Measurements from ENCODE around the gene CLSTN2.

The CLSTN2 gene

GRCh38 chr3:140501061-140501769 lies 566.2 kb downstream of the CLSTN2 start:
- DNase-seq (ENCODE audit: low read depth in 2 of 2), result no peak

- no peak for DNase-seq (ENCODE audit: low read depth in 2 of 2)
Observed at GRCh38 chr3:140501770-140502364, 566.9 kb downstream of the CLSTN2 start.

GRCh38 chr3:140505213-140505612 lies 570.2 kb downstream of the CLSTN2 start:
- no peak for DNase-seq (ENCODE audit: low read depth in 2 of 2)

GRCh38 chr3:140505876-140506275 lies 570.9 kb downstream of the CLSTN2 start:
- DNase-seq (ENCODE audit: low read depth in 2 of 2), result no peak

GRCh38 chr3:140508550-140508949 lies 573.6 kb downstream of the CLSTN2 start:
- DNase-seq (ENCODE audit: low read depth in 2 of 2), result no peak

GRCh38 chr3:140509534-140509933 lies 574.5 kb downstream of the CLSTN2 start:
- no peak for DNase-seq (ENCODE audit: low read depth in 2 of 2)

- no peak for DNase-seq (ENCODE audit: low read depth in 2 of 2)
Observed at GRCh38 chr3:140510303-140510861, 575.4 kb downstream of the CLSTN2 start.

DNA sequence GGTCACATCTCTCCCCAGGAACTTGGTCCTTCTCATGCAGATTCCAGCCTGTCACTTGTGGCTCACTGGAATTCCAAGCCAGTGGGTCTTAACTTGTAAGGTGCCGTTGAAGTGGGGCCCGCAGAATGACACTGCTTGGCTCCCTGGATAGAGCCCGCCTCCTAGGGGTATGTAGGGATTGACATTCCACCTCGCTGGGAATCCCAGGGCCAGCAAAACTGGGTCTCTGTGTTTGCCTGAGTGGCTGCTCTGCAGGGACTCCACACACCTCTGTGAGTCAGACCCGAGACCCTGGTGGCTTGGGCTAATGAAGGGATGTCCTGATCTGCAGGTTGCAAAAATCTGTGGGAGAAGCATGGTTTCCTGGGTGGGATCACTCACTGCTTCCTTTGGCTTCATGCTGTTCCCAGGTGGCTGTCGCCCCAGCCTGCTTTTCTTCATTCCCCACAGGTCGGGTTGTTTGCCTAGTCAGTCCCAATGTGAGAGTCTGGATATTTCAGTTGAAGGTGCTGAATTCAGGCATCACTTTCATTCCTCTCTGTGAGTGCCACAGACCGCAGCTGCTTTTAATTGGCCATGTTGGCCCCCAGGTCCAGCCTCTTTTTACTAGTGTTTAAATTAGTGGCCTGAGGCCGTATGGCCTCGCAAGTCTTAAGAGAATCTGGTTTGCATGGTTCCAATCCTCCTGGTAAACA lies 586.9 kb downstream of the CLSTN2 start:
- no peak for DNase-seq (ENCODE audit: low read depth in 2 of 2)

- no peak for DNase-seq (ENCODE audit: low read depth in 2 of 2)
Observed at GRCh38 chr3:140522653-140523380, 587.8 kb downstream of the CLSTN2 start.

- DNase-seq (ENCODE audit: low read depth in 2 of 2), result no peak
Observed at GRCh38 chr3:140523600-140523999, 588.6 kb downstream of the CLSTN2 start.

DNA sequence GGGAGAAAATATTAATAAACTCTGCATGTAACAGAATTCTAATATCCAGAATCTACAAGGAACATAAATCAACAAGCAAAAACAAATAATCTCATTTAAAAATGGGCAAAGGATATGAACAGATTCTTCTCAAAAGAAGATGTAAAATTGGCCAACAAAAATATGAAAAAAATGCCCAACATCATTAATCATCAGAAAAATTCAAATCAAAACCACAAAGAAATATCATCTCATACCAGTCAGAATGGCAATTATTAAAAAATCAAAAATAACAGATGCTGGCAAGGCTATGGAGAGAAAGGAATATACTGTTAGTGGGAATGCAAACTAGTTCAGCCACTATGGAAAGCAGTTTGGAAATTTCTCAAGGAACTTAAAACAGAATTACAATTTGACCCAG lies 592.2 kb downstream of the CLSTN2 start:
- no peak for DNase-seq (ENCODE audit: low read depth in 2 of 2)

- DNase-seq (ENCODE audit: low read depth in 2 of 2), result no peak
Observed at GRCh38 chr3:140529096-140529495, 594.1 kb downstream of the CLSTN2 start.

DNA sequence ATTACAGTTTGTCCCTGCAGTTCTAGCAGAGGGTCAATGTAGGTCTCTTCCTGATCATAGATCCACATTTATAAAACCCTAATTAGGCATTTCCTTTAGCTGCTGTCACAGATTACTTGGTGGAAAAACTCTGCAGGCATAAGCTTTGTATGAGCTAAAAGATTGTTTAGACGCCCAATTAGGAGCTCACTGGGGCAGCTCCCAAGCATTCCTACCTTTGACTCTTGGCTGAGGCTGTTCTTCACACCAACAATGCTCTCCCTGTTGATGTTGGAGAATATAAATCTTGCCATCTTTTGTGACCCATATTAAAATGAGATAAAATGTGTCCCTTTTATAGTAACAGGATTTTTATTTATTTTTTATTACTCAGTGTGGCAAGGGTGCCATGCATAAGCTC lies 594.6 kb downstream of the CLSTN2 start:
- no peak for DNase-seq (ENCODE audit: low read depth in 2 of 2)

GRCh38 chr3:140530131-140530530 lies 595.1 kb downstream of the CLSTN2 start:
- DNase-seq (ENCODE audit: low read depth in 2 of 2), result no peak

GRCh38 chr3:140530603-140531002 lies 595.6 kb downstream of the CLSTN2 start:
- no peak for DNase-seq (ENCODE audit: low read depth in 2 of 2)

DNA sequence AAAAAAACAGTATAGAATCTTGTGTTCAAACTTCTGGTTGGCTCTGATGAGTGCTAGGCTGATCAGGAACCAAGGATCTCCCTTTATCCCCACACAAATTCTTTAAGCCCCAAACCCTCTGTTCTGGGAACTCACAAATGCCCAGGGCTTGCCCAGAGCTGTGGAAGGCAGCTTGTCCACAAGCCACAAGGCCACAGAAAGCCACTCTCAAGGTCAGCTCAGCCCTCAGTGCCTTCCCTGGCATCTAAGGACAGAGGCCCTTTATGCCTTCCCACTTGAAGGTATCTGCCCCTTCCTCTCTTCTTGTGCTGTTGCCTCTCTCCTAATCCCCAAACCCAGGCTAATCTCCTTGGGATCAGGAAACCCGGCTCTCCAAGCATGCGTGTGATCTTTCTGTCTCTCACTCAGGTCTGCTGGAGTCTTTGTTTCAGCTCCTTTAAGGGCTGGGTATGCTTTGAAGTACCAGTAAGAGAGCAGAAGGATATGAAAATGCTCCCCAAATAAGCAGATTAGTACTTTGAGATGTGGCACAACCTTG lies 597.9 kb downstream of the CLSTN2 start:
- DNase-seq (ENCODE audit: low read depth in 2 of 2), result no peak

GRCh38 chr3:140536926-140537726 lies 602.1 kb downstream of the CLSTN2 start:
- no peak for DNase-seq (ENCODE audit: low read depth in 2 of 2)

DNA sequence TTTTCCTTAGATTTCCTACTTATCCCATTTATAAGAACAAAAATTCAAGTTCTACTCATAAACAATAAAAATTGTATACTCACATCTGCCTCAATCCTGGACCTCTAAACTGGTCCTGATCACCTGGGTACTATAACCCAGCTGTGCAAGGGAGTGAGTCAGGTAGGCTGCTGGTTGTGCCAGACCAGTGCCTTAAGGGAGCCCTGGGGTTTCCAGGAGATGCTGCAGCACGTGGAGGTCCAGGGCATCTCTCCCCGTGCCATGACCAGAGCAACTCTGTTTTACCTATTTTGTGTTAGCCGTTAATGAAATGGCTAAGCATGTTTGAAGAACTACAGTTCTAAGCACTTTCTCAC lies 602.7 kb downstream of the CLSTN2 start:
- DNase-seq (ENCODE audit: low read depth in 2 of 2), result no peak

- no peak for DNase-seq (ENCODE audit: low read depth in 2 of 2)
Observed at GRCh38 chr3:140540262-140540661, 605.3 kb downstream of the CLSTN2 start.

DNA sequence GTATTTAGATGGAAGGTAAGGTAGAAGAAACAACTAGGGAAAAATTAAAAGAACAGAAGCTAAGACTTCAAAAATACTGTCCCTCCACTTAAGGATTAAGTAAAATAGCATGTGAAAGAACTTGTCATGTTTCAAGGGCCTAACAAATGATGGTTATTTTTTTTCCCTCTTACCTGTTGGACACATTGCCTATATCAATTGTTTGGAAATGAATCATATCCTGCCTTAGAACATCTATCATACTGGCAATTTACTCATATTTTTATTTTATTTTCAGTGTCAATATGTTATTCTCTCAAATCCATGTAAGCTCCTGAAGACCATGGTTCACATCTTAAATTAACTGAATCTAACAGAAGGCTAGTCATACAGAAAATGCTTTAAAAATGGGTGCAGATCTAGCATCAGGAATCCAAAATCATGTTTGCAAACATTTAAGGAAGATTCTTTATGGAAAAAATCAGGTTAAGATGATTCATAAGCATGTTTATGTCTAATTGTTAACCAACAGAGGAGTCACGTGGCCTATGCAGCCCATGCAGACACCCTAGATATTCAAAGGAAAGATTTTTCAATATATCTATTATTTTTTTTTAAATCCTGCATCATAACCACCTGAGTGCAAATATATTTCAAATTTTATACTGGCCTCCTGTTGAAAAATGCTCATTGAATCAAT lies 607.1 kb downstream of the CLSTN2 start:
- DNase-seq (ENCODE audit: low read depth in 2 of 2), result no peak

DNA sequence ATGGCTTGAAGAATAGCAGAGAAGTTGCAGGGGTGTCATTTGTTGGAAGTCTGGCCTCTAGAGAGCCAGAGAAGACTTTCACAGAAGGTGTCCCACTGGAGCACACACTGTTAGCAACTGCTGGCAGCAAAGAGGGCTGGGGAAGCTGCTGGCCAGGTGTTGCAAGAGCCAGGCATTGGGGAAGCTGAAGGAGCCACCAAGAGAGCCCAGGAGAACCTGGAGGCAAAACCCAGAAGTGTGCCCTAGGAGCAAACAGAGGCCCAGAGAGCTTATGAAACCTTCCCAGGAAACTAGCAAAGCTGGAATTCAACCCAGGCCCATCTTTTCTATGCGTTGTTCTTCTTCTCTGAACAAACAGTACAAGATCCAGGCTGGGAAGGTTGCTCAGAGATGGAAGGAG lies 610.2 kb downstream of the CLSTN2 start:
- DNase-seq (ENCODE audit: low read depth in 2 of 2), result no peak

Measured in stimulated activated CD8-positive, alpha-beta memory T cell treated with anti-CD3 and anti-CD28 coated beads, Interleukin-7, amount 100 ng/mL, for 4 hours (primary cell).